Activated CD4-positive, alpha-beta memory T cell treated with anti-CD3 and anti-CD28 coated beads for 36 hours (primary cell): ENCODE measurements around the gene C20orf144. TPM values are rescaled to one million over a fixed set of nuclear protein-coding genes. Genes with fewer than 3 reads are reported as not detected.

Experiments used
- CTCF ChIA-PET: fragments of 350-600 bp; sonication (Branson Sonifier 250); formaldehyde crosslinking; loops from one replicate; lab custom pipeline; 2021; ENCODE audit warnings: antibody characterized with exemption, inconsistent platforms; lab: Charles Lee
- POLR2A ChIA-PET: fragments of 350-600 bp; sonication (Branson Sonifier 250); formaldehyde crosslinking; loops from one replicate; lab custom pipeline; 2021; ENCODE audit warnings: antibody characterized with exemption; lab: Charles Lee
- DNase-seq: peaks from one replicate; pipeline ENCODE4 v3.0.0-alpha.2; 2020
- H3K27ac Mint-ChIP-seq: one replicate; pipeline ENCODE4 v1.8.0; 2021; ENCODE audit warnings: mixed read lengths
- H3K27me3 Mint-ChIP-seq: one replicate; pipeline ENCODE4 v1.8.0; 2021; ENCODE audit warnings: mixed read lengths
- H3K36me3 Mint-ChIP-seq: one replicate; pipeline ENCODE4 v1.8.0; 2021; ENCODE audit warnings: mixed read lengths
- H3K4me1 Mint-ChIP-seq: one replicate; pipeline ENCODE4 v1.8.0; 2021; ENCODE audit warnings: low read depth, mixed read lengths
- H3K4me3 Mint-ChIP-seq: one replicate; pipeline ENCODE4 v1.8.0; 2021; ENCODE audit warnings: mild to moderate bottlenecking, mixed read lengths
- H3K9me3 Mint-ChIP-seq: one replicate; pipeline ENCODE4 v1.8.0; 2021; ENCODE audit warnings: mixed read lengths
- intact Hi-C: fragments of 100-400 bp; cut with micrococcal nuclease; formaldehyde crosslinking; loops from one replicate; pipeline ENCODE4 v1.15.1; 2023
- total RNA-seq, 2 experiments: library from RNA; stranded (reverse); gene quantifications; one replicate each; pipeline ENCODE4 v1.2.3, GENCODE V29; 2021

C20orf144 gene
- total RNA-seq, 2 experiments from 2014 or later = 0.26 to 0.31 TPM

- CTCF ChIA-PET = no interaction called here
Observed at GRCh38 chr20:33703498-33704137, 41.5 kb downstream of the C20orf144 start.

GRCh38 chr20:33704197-33704924 lies 42.2 kb downstream of the C20orf144 start:
- H3K36me3 Mint-ChIP-seq = no peaks in the 10 kb centered on the region
- CTCF ChIA-PET = no interaction called here
- no peak for DNase-seq
- POLR2A ChIA-PET = no interaction called here
- H3K4me3 Mint-ChIP-seq = no peak overlapping the region
- H3K9me3 Mint-ChIP-seq = no peaks in the 10 kb centered on the region
- H3K27ac Mint-ChIP-seq = no peak overlapping the region
- intact Hi-C loops = no loop called here
- H3K4me1 Mint-ChIP-seq = peaks cover 3% of the 10 kb centered on the region
- H3K27me3 Mint-ChIP-seq = no peaks in the 10 kb centered on the region

More at GRCh38 chr20:33703498-33704137, 41.5 kb downstream of the C20orf144 start:
- H3K27me3 Mint-ChIP-seq = no peaks in the 10 kb centered on the region
- H3K27ac Mint-ChIP-seq = no peak overlapping the region
- H3K36me3 Mint-ChIP-seq = no peaks in the 10 kb centered on the region
- POLR2A ChIA-PET = no interaction called here
- no peak overlapping the region for H3K4me3 Mint-ChIP-seq
- no peaks in the 10 kb centered on the region for H3K4me1 Mint-ChIP-seq
- DNase-seq = no peak
- intact Hi-C loops = no loop called here
- no peaks in the 10 kb centered on the region for H3K9me3 Mint-ChIP-seq

GRCh38 chr20:33707668-33708067 lies 45.5 kb downstream of the C20orf144 start:
- no peak for DNase-seq
- Mint-ChIP-seq H3K4me3 (no peak overlapping the region), H3K36me3 (peaks cover 9% of the 10 kb centered on the region), H3K27me3 (no peaks in the 10 kb centered on the region), H3K9me3 (no peaks in the 10 kb centered on the region), H3K4me1 (peaks cover 11% of the 10 kb centered on the region), H3K27ac (no peak overlapping the region)
- ChIA-PET POLR2A (no interaction called here), CTCF (no interaction called here)
- intact Hi-C loops = no loop called here

GRCh38 chr20:33709398-33709797 lies 47.3 kb downstream of the C20orf144 start:
- no peak for DNase-seq
- H3K36me3 Mint-ChIP-seq = peaks cover 17% of the 10 kb centered on the region
- H3K27me3 Mint-ChIP-seq = no peaks in the 10 kb centered on the region
- intact Hi-C loops = no loop called here
- POLR2A ChIA-PET = interaction anchor here (1.4 kb wide), 1 partner anchor 10 kb away, joined by 4 read pairs; the partner anchor contains the start of gene PXMP4
- H3K4me1 Mint-ChIP-seq = peaks cover 11% of the 10 kb centered on the region
- CTCF ChIA-PET = no interaction called here
- peak overlapping the region; percentile 75 for H3K27ac Mint-ChIP-seq
- H3K4me3 Mint-ChIP-seq = no peak overlapping the region
- no peaks in the 10 kb centered on the region for H3K9me3 Mint-ChIP-seq

- Mint-ChIP-seq H3K4me1 (peaks cover 11% of the 10 kb centered on the region), H3K4me3 (no peak overlapping the region), H3K27ac (no peak overlapping the region), H3K9me3 (no peaks in the 10 kb centered on the region), H3K27me3 (no peaks in the 10 kb centered on the region), H3K36me3 (peaks cover 17% of the 10 kb centered on the region)
- DNase-seq = no peak
- ChIA-PET POLR2A (interaction anchor here (1.4 kb wide), 1 partner anchor 10 kb away, joined by 4 read pairs; the partner anchor contains the start of gene PXMP4), CTCF (interaction anchor here (0.6 kb wide), 1 partner anchor 20 kb away, joined by 4 read pairs; no protein-coding TSS in a partner anchor)
- intact Hi-C loops = no loop called here
Observed at GRCh38 chr20:33709905-33710541, 47.9 kb downstream of the C20orf144 start.

- peaks cover 17% of the 10 kb centered on the region for H3K36me3 Mint-ChIP-seq
- POLR2A ChIA-PET = no interaction called here
- H3K4me3 Mint-ChIP-seq = no peak overlapping the region
- intact Hi-C loops = no loop called here
- no peak overlapping the region for H3K27ac Mint-ChIP-seq
- H3K4me1 Mint-ChIP-seq = peaks cover 11% of the 10 kb centered on the region
- H3K27me3 Mint-ChIP-seq = no peaks in the 10 kb centered on the region
- no peak for DNase-seq
- CTCF ChIA-PET = interaction anchor here (0.6 kb wide), 1 partner anchor 19 kb away, joined by 4 read pairs; no protein-coding TSS in a partner anchor
- H3K9me3 Mint-ChIP-seq = no peaks in the 10 kb centered on the region
Observed at GRCh38 chr20:33710681-33711445, 48.7 kb downstream of the C20orf144 start.

- Mint-ChIP-seq H3K4me3 (no peak overlapping the region), H3K36me3 (peaks cover 17% of the 10 kb centered on the region), H3K27me3 (no peaks in the 10 kb centered on the region), H3K9me3 (no peaks in the 10 kb centered on the region), H3K4me1 (peaks cover 11% of the 10 kb centered on the region), H3K27ac (no peak overlapping the region)
- intact Hi-C loops = no loop called here
- no peak for DNase-seq
- ChIA-PET POLR2A (interaction anchor here (0.6 kb wide), 1 partner anchor 31 kb away, joined by 3 read pairs; no protein-coding TSS in a partner anchor), CTCF (no interaction called here)
Observed at GRCh38 chr20:33711446-33711738, 49.3 kb downstream of the C20orf144 start.

Other genes with a start within 250 kb of the C20orf144 start
- 1 to 10 TPM; 5.6 to 5.7 TPM for gene SNTA1, start 218.6 kb upstream of the C20orf144 start, total RNA-seq
- gene CBFA2T2, start 172.2 kb upstream of the C20orf144 start, total RNA-seq = 10 to 100 TPM; 10.9 to 12.9 TPM
- 1 to 10 TPM; 1.8 to 2.3 TPM for gene ACTL10, start 4.6 kb downstream of the C20orf144 start, total RNA-seq
- 10 to 100 TPM; 21.0 to 22.7 TPM for gene NECAB3, start 12.1 kb downstream of the C20orf144 start, total RNA-seq
- gene E2F1, start 24.1 kb downstream of the C20orf144 start, total RNA-seq = 10 to 100 TPM; 66.8 to 67.8 TPM
- 10 to 100 TPM in 1 of 2 experiments, 1 to 10 TPM in 1; 8.7 to 11.6 TPM for gene PXMP4, start 58.0 kb downstream of the C20orf144 start, total RNA-seq
- 1 to 10 TPM; 5.9 TPM for gene ZNF341, start 69.7 kb downstream of the C20orf144 start, total RNA-seq
- gene CHMP4B, start 149.0 kb downstream of the C20orf144 start, total RNA-seq = 10 to 100 TPM; 93.9 to 94.8 TPM